Measurements from ENCODE around the gene MLYCD. TPM values are rescaled to one million over a fixed set of nuclear protein-coding genes. Genes with fewer than 3 reads are reported as not detected.

Gene MLYCD
- total and polyA plus RNA-seq, 2 donors from 2014 or later = 8.8 to 9.1 TPM

GRCh38 chr16:83886199-83886971, 12.5 kb upstream of the MLYCD start:
- TF ChIP-seq CTCF (IDR thresholded peaks at IDR 0.05; ENCODE audit: borderline replicate concordance, extremely low read depth, insufficient read depth) = no peak
- H3K27ac ChIP-seq (ENCODE audit: low read depth in 2 of 2, low read length in 2 of 2) = no peak overlapping the region
- H3K36me3 ChIP-seq (ENCODE audit: control insufficient read depth in 2 of 3, insufficient read depth in 3 of 3, low read length in 3 of 3) = no peaks in the 10 kb centered on the region
- H3K4me3 ChIP-seq (ENCODE audit: low read length in 3 of 3) = no peak overlapping the region
- no peaks in the 10 kb centered on the region for H3K9me3 ChIP-seq (ENCODE audit: control insufficient read depth in 2 of 3, insufficient read depth in 1 of 3, low read length in 3 of 3)
- H3K27me3 ChIP-seq (ENCODE audit: control insufficient read depth, insufficient read depth, low read length) = no peaks in the 10 kb centered on the region
- intact Hi-C loops (cut with DNase I) = no loop called here
- FAIRE-seq (no peak), DNase-seq (no peak)
- H3K9ac ChIP-seq (ENCODE audit: low read length in 3 of 3) = no peak overlapping the region
- no peaks in the 10 kb centered on the region for H3K4me1 ChIP-seq (ENCODE audit: control insufficient read depth in 2 of 3, insufficient read depth in 2 of 3, low read depth in 1 of 3, low read length in 3 of 3)

GRCh38 chr16:83887080-83887479, 11.8 kb upstream of the MLYCD start:
- intact Hi-C loops (cut with DNase I) = no loop called here
- no peak overlapping the region for H3K9ac ChIP-seq (ENCODE audit: low read length in 3 of 3)
- DNase-seq = no peak
- H3K4me1 ChIP-seq (ENCODE audit: control insufficient read depth in 2 of 3, insufficient read depth in 2 of 3, low read depth in 1 of 3, low read length in 3 of 3) = no peaks in the 10 kb centered on the region
- H3K36me3 ChIP-seq (ENCODE audit: control insufficient read depth in 2 of 3, insufficient read depth in 3 of 3, low read length in 3 of 3) = no peaks in the 10 kb centered on the region
- no peak for FAIRE-seq
- H3K4me3 ChIP-seq (ENCODE audit: low read length in 3 of 3) = no peak overlapping the region
- H3K27me3 ChIP-seq (ENCODE audit: control insufficient read depth, insufficient read depth, low read length) = no peaks in the 10 kb centered on the region
- no peak overlapping the region for H3K27ac ChIP-seq (ENCODE audit: low read depth in 2 of 2, low read length in 2 of 2)
- no peak for TF ChIP-seq CTCF (IDR thresholded peaks at IDR 0.05; ENCODE audit: borderline replicate concordance, extremely low read depth, insufficient read depth)
- no peaks in the 10 kb centered on the region for H3K9me3 ChIP-seq (ENCODE audit: control insufficient read depth in 2 of 3, insufficient read depth in 1 of 3, low read length in 3 of 3)

GRCh38 chr16:83887564-83887963, 11.4 kb upstream of the MLYCD start:
- FAIRE-seq (no peak), DNase-seq (no peak)
- Histone ChIP-seq H3K27ac (ENCODE audit: low read depth in 2 of 2, low read length in 2 of 2) (no peak overlapping the region), H3K4me3 (ENCODE audit: low read length in 3 of 3) (no peak overlapping the region), H3K9me3 (ENCODE audit: control insufficient read depth in 2 of 3, insufficient read depth in 1 of 3, low read length in 3 of 3) (no peaks in the 10 kb centered on the region), H3K27me3 (ENCODE audit: control insufficient read depth, insufficient read depth, low read length) (no peaks in the 10 kb centered on the region), H3K36me3 (ENCODE audit: control insufficient read depth in 2 of 3, insufficient read depth in 3 of 3, low read length in 3 of 3) (no peaks in the 10 kb centered on the region), H3K9ac (ENCODE audit: low read length in 3 of 3) (no peak overlapping the region), H3K4me1 (ENCODE audit: control insufficient read depth in 2 of 3, insufficient read depth in 2 of 3, low read depth in 1 of 3, low read length in 3 of 3) (no peaks in the 10 kb centered on the region)
- TF ChIP-seq CTCF (IDR thresholded peaks at IDR 0.05; ENCODE audit: borderline replicate concordance, extremely low read depth, insufficient read depth) = no peak
- intact Hi-C loops (cut with DNase I) = no loop called here

Measured in kidney (tissue), 14 donors.